Measurements from ENCODE around the gene F2RL1.

Gene F2RL1

GRCh38 chr5:76861612-76862011, 42.8 kb downstream of the F2RL1 start:
- H3K4me3 ChIP-seq (ENCODE audit: low read depth, low read length), result no peak overlapping the region
- peak; percentile 42 for DNase-seq (ENCODE audit: low read depth)
- no peak for TF ChIP-seq CTCF (conservative IDR thresholded peaks at IDR 0.05; ENCODE audit: low read depth, low read length)

- TF ChIP-seq CTCF (conservative IDR thresholded peaks at IDR 0.05; ENCODE audit: low read depth, low read length), result no peak
- no peak overlapping the region for H3K4me3 ChIP-seq (ENCODE audit: low read depth, low read length)
- no peak for DNase-seq (ENCODE audit: low read depth)
These were observed 44.2 kb downstream of the F2RL1 start for GRCh38 chr5:76863001-76863400.

DNA sequence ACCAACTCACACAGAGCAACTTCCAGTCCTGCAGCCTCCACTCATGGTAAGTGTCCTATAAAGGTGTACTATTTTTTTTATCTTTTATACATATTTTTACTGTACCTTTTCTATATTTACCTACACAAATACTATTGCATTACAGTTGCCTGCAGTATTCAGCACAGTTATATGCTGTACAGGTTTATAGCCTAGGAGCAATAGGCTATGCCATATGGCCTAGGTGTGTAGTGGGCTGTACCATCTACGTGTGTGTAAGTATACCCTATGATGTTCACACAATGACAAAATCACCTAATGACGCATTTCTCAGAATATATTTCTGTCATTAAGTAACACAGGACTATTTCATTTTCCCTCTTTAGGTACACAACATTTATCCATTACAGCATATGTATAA, 47.7 kb downstream of the F2RL1 start:
- no peak for TF ChIP-seq CTCF (conservative IDR thresholded peaks at IDR 0.05; ENCODE audit: low read depth, low read length)
- DNase-seq (ENCODE audit: low read depth), result no peak
- H3K4me3 ChIP-seq (ENCODE audit: low read depth, low read length), result no peak overlapping the region

DNA sequence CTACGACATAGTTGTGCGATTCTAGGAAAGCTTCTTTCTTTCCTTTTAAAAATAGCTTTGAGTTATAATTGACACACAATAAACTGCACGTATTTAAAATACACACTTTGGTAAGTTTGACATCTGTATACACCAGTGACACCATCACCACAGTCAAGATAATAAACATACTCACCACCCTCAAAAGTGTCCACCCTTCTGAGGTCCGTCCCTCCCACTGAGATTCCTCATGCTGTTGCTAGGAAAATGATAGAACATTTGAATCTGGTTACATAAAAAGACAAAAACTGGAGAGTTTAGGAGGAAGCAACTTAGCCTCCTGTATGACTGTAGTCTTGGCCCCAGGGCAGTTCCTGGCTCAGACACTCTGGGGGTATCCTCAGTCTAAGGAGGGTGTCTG, 48.2 kb downstream of the F2RL1 start:
- H3K4me3 ChIP-seq (ENCODE audit: low read depth, low read length), result no peak overlapping the region
- no peak for TF ChIP-seq CTCF (conservative IDR thresholded peaks at IDR 0.05; ENCODE audit: low read depth, low read length)
- DNase-seq (ENCODE audit: low read depth), result no peak

GRCh38 chr5:76867827-76868693, 49.2 kb downstream of the F2RL1 start:
- peak; percentile 87 for DNase-seq (ENCODE audit: low read depth)
- no peak overlapping the region for H3K4me3 ChIP-seq (ENCODE audit: low read depth, low read length)
- TF ChIP-seq CTCF (conservative IDR thresholded peaks at IDR 0.05; ENCODE audit: low read depth, low read length), result peak; percentile 91

DNA sequence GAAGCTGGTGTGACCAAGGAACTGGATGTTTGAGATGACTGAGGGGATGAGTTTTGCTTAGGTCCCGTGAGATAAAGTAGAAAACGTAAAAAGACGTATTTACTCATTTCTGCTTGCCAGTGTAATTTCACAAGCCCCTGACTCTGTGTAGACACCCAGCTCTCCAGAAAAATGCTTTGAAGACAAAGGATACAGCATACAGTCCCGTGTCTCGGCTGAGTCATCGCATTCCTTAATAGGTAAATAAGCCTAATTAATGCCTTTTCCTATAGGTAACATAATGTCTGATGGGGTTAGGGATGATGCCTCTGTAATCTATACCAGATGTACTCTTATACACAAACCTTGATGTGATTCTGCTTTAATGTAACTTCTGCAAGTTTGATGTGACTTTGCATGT, 51.2 kb downstream of the F2RL1 start:
- TF ChIP-seq CTCF (conservative IDR thresholded peaks at IDR 0.05; ENCODE audit: low read depth, low read length), result no peak

DNA sequence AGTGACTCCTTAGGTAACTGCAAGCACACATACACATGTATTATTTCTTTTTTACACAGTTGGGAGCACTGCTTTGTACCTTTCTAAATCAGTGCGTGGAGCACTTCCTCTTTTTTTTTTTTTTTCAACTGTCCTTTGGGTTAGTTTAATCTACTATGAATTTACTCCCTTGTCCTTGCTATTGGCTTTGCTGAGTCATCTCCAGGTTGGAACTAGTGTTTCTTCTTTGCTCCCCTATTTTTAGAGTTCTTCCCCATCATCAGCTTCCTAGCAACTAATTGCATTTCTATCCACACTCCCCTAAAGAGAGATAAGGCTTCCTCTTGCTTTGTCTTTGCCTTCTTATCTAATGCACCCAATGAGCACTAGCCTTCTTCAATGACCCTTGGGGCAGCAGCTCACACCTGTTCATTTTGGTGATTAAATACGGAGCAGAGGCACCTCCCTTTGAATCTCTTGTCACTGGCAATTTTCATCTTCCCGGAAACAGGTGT, 55.3 kb downstream of the F2RL1 start:
- no peak overlapping the region for H3K4me3 ChIP-seq (ENCODE audit: low read depth, low read length)
- no peak for TF ChIP-seq CTCF (conservative IDR thresholded peaks at IDR 0.05; ENCODE audit: low read depth, low read length)
- DNase-seq (ENCODE audit: low read depth), result no peak

More for the DNA sequence above, 51.2 kb downstream of the F2RL1 start:
- H3K4me3 ChIP-seq (ENCODE audit: low read depth, low read length), result no peak overlapping the region
- no peak for DNase-seq (ENCODE audit: low read depth)

Data from choroid plexus epithelial cell (primary cell).